CD14-positive monocyte (primary cell): ENCODE data around the gene ACR. TPM values are rescaled to one million over a fixed set of nuclear protein-coding genes. Genes with fewer than 3 reads are reported as not detected.

Experiments used
- DNase-seq, 3 donors: peaks; one replicate each; pipeline ENCODE4 v3.0.0-alpha.2; 2011 to 2022
- H2AFZ ChIP-seq: 2 replicates; pipeline ENCODE4 v1.6.0; 2012; ENCODE audit warnings: mild to moderate bottlenecking, low read depth, low read length, inconsistent platforms; ENCODE audit not compliant: insufficient read depth, poor library complexity, severe bottlenecking
- H3K27ac ChIP-seq, 2 donors: 1 replicate in 1 of 2; 2 replicates in 1 of 2; pipeline ENCODE4 v1.5.1; 2012 to 2013; ENCODE audit warnings: low read length in 2 of 2, control low read depth in 1 of 2, inconsistent platforms in 1 of 2, low read depth in 1 of 2, mild to moderate bottlenecking in 1 of 2
- H3K27me3 ChIP-seq, 2 donors: one replicate each; pipeline versions ENCODE4 v1.6.0 to v1.6.1; 2011 to 2013; ENCODE audit warnings: low read length in 2 of 2; ENCODE audit not compliant: control insufficient read depth in 2 of 2, insufficient read depth in 2 of 2
- H3K36me3 ChIP-seq, 2 donors: replicated peaks in 1 of 2; 1 replicate in 1 of 2; 2 replicates in 1 of 2; pipeline versions ENCODE4 v1.5.1 to v1.6.1; 2012 to 2013; ENCODE audit warnings: low read length in 2 of 2, control low read depth in 1 of 2, inconsistent platforms in 1 of 2, mild to moderate bottlenecking in 1 of 2; ENCODE audit not compliant: insufficient read depth in 2 of 2, control insufficient read depth in 1 of 2
- H3K4me1 ChIP-seq, 2 donors: 1 replicate in 1 of 2; 2 replicates in 1 of 2; pipeline versions ENCODE4 v1.5.1 to v1.6.1; 2012 to 2013; ENCODE audit warnings: low read length in 2 of 2, control low read depth in 1 of 2, inconsistent platforms in 1 of 2, mild to moderate bottlenecking in 1 of 2, moderate library complexity in 1 of 2; ENCODE audit not compliant: insufficient read depth in 2 of 2, control insufficient read depth in 1 of 2
- H3K4me2 ChIP-seq: replicated peaks from 2 replicates; pipeline ENCODE3; 2012; ENCODE audit warnings: low read length, moderate library complexity, mild to moderate bottlenecking; ENCODE audit not compliant: poor library complexity, severe bottlenecking; ENCODE audit errors: extremely low read depth
- H3K4me3 ChIP-seq, 3 experiments: fragments of 200-600 bp in 1 of 3; sonication (generic) in 1 of 3; replicated peaks in 1 of 3; 1 replicate in 2 of 3; 2 replicates in 1 of 3; pipeline ENCODE4 v1.5.1; 2011 to 2013; ENCODE audit warnings: low read length in 3 of 3, mild to moderate bottlenecking in 3 of 3, control low read depth in 2 of 3, low read depth in 2 of 3, inconsistent platforms in 1 of 3, moderate library complexity in 1 of 3
- H3K79me2 ChIP-seq: 2 replicates; pipeline ENCODE4 v1.6.0; 2012; ENCODE audit warnings: mild to moderate bottlenecking, control low read depth, inconsistent platforms, low read length, moderate library complexity; ENCODE audit not compliant: insufficient read depth
- H3K9ac ChIP-seq: 2 replicates; pipeline ENCODE4 v1.6.0; 2017; ENCODE audit warnings: low read length, mild to moderate bottlenecking; ENCODE audit not compliant: insufficient read depth, poor library complexity, severe bottlenecking
- H3K9me3 ChIP-seq, 2 donors: replicated peaks in 1 of 2; 1 replicate in 1 of 2; 2 replicates in 1 of 2; pipeline versions ENCODE4 v1.5.1 to v1.6.1; 2012 to 2013; ENCODE audit warnings: low read length in 2 of 2, control low read depth in 1 of 2; ENCODE audit not compliant: control insufficient read depth in 1 of 2, insufficient read depth in 1 of 2
- H4K20me1 ChIP-seq: 2 replicates; pipeline ENCODE4 v1.6.0; 2012; ENCODE audit warnings: mild to moderate bottlenecking, low read length, control low read depth, moderate library complexity; ENCODE audit not compliant: insufficient read depth
- H3K27ac Mint-ChIP-seq, 7 donors: one replicate each; pipeline ENCODE4 v1.8.0; 2020; ENCODE audit warnings: mild to moderate bottlenecking in 7 of 7, mixed read lengths in 7 of 7, moderate library complexity in 6 of 7, inconsistent platforms in 2 of 7
- H3K27me3 Mint-ChIP-seq, 3 donors: one replicate each; pipeline ENCODE4 v1.8.0; 2021 to 2022; ENCODE audit warnings: low read depth in 3 of 3, mild to moderate bottlenecking in 3 of 3, mixed read lengths in 3 of 3, moderate library complexity in 3 of 3, inconsistent platforms in 1 of 3
- H3K36me3 Mint-ChIP-seq, 2 donors: one replicate each; pipeline ENCODE4 v1.8.0; 2020; ENCODE audit warnings: mixed read lengths in 2 of 2, inconsistent platforms in 1 of 2, mild to moderate bottlenecking in 1 of 2
- H3K4me1 Mint-ChIP-seq: one replicate; pipeline ENCODE4 v1.8.0; 2020; ENCODE audit warnings: mild to moderate bottlenecking, mixed read lengths
- H3K4me3 Mint-ChIP-seq, 2 donors: one replicate each; pipeline ENCODE4 v1.8.0; 2020; ENCODE audit warnings: mild to moderate bottlenecking in 2 of 2, mixed read lengths in 2 of 2, moderate library complexity in 1 of 2
- H3K9me3 Mint-ChIP-seq, 7 donors: one replicate each; pipeline ENCODE4 v1.8.0; 2020 to 2022; ENCODE audit warnings: mixed read lengths in 7 of 7, mild to moderate bottlenecking in 6 of 7, moderate library complexity in 6 of 7, inconsistent platforms in 2 of 7
- CTCF ChIP-seq: fragments of 200-600 bp; IDR thresholded peaks from one replicate; pipeline ENCODE4 v1.8.0; 2022; ENCODE audit warnings: antibody characterized with exemption, mild to moderate bottlenecking
- WGBS: methylation state at CpG from one replicate; pipeline ENCODE4 v1.1.5; 2013; ENCODE audit warnings: missing lambda C conversion rate; ENCODE audit not compliant: insufficient coverage; 5-methylcytosine and 5-hydroxymethylcytosine counted together
- intact Hi-C, 2 donors: fragments of 100-400 bp; cut with micrococcal nuclease; formaldehyde crosslinking; loops; one replicate each; pipeline versions ENCODE4 v1.15.0 to v1.15.1; 2023
- polyA plus RNA-seq, 3 donors: library from polyadenylated mRNA; depleted of rRNA in 1 of 3; unstranded in 2 of 3; stranded (reverse) in 1 of 3; fragments of 300-500 nt in 2 of 3; fragments of >200 nt in 1 of 3; fragmentation: Illumina TruSeq in 2 of 3; gene quantifications; 1 replicate in 2 of 3; 2 replicates in 1 of 3; pipeline ENCODE4 v1.2.3, GENCODE V29; 2012 to 2021

The ACR gene
- polyA plus RNA-seq, 3 donors = not detected

- Mint-ChIP-seq H3K36me3 (no peaks in the 10 kb centered on the region), H3K27ac (no peak overlapping the region), H3K4me1 (no peaks in the 10 kb centered on the region), H3K9me3 (peaks cover 0 to 3% (median 0%) of the 10 kb centered on the region in 7 donors), H3K27me3 (peaks cover 0 to 3% (median 0%) of the 10 kb centered on the region in 3 donors), H3K4me3 (no peak overlapping the region)
- 91% methylated on average over 7 of the region's 9 CpGs for WGBS
- Histone ChIP-seq H3K36me3 (no peaks in the 10 kb centered on the region), H3K79me2 (no peaks in the 10 kb centered on the region), H3K4me1 (no peaks in the 10 kb centered on the region), H3K27ac (no peak overlapping the region), H3K9me3 (no peaks in the 10 kb centered on the region), H3K9ac (peak overlapping the region; percentile 8), H3K27me3 (no peaks in the 10 kb centered on the region), H2AFZ (no peak overlapping the region), H3K4me3 (no peak overlapping the region), H4K20me1 (no peaks in the 10 kb centered on the region), H3K4me2 (no peak overlapping the region)
- intact Hi-C loops = no loop called here
- DNase-seq = no peak
- TF ChIP-seq CTCF = no peak
Observed at GRCh38 chr22:50712341-50713007, 25.5 kb upstream of the ACR start.

- Histone ChIP-seq H3K27ac (no peak overlapping the region), H3K79me2 (no peaks in the 10 kb centered on the region), H3K9ac (no peak overlapping the region), H3K4me3 (no peak overlapping the region), H3K4me1 (no peaks in the 10 kb centered on the region), H3K27me3 (no peaks in the 10 kb centered on the region), H3K4me2 (no peak overlapping the region), H3K9me3 (no peaks in the 10 kb centered on the region), H4K20me1 (no peaks in the 10 kb centered on the region), H3K36me3 (no peaks in the 10 kb centered on the region), H2AFZ (no peak overlapping the region)
- Mint-ChIP-seq H3K36me3 (no peaks in the 10 kb centered on the region), H3K4me3 (no peak overlapping the region), H3K9me3 (peaks cover 0 to 3% (median 0%) of the 10 kb centered on the region in 7 donors), H3K4me1 (no peaks in the 10 kb centered on the region), H3K27ac (no peak overlapping the region), H3K27me3 (peaks cover 0 to 3% (median 0%) of the 10 kb centered on the region in 3 donors)
- intact Hi-C loops = no loop called here
- WGBS = 100% methylated on average over 5 of the region's 13 CpGs
- DNase-seq = no peak
- TF ChIP-seq CTCF = no peak
Observed at GRCh38 chr22:50713008-50713385, 25.0 kb upstream of the ACR start.
